Epithelial cell of prostate (primary cell): ENCODE data around the gene ABHD17A.

Experiments
- DNase-seq: peaks from one replicate; pipeline ENCODE4 v3.0.0-alpha.2; 2011; ENCODE audit warnings: low read depth, low spot score
- H3K27ac ChIP-seq: fragments of 450-650 bp; 2 replicates; pipeline ENCODE4 v1.5.1; 2017; ENCODE audit warnings: mild to moderate bottlenecking

ABHD17A gene

DNA sequence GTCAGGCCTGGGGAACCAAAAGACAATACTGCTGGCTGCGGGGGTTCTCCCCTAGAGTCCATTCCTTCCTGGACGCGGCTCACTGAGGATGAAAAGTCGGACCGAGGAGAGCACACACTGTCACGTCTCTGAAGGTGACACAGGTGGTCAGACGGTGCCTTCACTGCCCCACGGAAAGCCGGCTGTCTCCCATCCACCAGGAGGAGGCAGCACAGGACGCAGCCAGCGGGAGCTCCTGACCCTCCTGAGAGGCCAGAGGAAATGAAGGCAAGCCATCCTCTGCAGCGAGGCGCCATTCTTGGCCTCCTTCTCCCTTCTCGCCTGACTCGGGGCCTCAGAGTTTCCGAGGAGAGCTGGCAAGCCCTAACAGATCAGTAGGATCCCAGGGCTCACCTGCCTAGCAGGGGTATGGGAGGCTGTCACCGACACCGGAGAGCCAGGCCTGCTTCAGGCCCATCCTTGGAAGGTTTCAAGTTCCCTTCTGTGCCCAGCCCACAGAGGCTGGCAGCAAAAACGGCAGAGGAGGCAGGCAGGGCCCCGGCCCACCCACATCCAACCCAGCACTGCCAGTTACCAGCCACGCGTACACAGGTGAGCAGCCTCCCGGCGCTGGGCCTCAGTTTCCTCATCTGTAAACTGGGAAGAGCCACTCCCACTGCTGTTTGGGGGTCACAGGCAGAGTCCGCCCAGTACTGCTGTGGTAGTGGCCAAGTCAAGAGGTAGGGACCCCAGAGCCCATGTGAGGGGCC lies 41.5 kb downstream of the ABHD17A start:
- no peak overlapping the region for H3K27ac ChIP-seq
- no peak for DNase-seq

DNA sequence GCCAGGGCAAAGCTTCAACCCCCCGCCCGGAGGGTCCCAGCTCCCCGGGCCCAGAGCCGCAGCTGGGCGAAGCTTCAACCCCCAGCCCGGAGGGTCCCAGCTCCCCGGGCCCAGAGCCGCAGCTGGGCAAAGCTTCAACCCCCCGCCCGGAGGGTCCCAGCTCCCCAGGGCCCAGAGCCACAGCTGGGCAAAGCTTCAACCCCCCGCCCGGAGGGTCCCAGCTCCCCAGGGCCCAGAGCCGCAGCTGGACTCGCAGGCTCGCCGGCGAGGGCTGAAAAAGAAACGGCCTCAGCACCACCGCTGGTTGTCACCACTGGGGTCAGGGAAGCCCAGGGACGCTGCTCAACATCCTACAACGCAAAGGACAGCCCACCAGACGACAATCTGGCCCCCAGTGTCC lies 42.2 kb downstream of the ABHD17A start:
- H3K27ac ChIP-seq = no peak overlapping the region
- no peak for DNase-seq

DNA sequence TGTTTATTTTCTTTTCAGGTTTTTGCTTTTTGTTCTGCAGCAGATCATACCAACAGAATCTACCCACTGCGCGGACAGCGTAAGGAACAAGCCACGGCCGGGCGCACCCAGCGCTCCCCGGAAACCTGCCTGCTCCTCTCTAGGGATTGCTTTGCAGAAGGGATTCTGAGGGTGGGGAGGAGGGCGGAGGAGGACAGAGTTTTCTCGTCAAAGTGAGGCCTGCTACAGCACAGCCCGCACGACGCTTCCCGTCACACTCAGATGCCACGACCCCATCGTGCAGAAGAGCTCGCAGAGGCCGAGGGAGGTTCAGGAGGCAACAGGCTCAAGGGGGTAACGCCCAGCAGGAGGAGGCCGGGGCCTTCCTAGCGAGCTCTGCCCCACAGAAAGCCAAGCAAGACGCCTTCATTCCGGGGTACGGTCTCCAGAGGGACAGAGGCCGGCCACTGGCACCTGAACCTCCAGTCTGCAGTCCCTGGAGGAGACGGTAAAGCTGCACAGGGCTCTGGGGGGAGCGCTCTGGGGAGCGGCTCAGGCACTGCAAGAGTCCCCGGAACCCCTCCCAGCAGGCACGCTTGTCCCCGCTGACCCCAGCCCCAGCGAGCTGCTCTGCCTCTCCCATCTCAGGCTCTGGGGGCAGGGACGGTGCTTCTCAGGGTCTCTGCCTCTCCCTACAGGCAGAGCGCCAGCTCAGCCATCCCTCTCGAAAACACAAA lies 43.9 kb downstream of the ABHD17A start:
- H3K27ac ChIP-seq = no peak overlapping the region
- DNase-seq = no peak

GRCh38 chr19:1840541-1841115 lies 44.7 kb downstream of the ABHD17A start:
- DNase-seq = no peak
- no peak overlapping the region for H3K27ac ChIP-seq

DNA sequence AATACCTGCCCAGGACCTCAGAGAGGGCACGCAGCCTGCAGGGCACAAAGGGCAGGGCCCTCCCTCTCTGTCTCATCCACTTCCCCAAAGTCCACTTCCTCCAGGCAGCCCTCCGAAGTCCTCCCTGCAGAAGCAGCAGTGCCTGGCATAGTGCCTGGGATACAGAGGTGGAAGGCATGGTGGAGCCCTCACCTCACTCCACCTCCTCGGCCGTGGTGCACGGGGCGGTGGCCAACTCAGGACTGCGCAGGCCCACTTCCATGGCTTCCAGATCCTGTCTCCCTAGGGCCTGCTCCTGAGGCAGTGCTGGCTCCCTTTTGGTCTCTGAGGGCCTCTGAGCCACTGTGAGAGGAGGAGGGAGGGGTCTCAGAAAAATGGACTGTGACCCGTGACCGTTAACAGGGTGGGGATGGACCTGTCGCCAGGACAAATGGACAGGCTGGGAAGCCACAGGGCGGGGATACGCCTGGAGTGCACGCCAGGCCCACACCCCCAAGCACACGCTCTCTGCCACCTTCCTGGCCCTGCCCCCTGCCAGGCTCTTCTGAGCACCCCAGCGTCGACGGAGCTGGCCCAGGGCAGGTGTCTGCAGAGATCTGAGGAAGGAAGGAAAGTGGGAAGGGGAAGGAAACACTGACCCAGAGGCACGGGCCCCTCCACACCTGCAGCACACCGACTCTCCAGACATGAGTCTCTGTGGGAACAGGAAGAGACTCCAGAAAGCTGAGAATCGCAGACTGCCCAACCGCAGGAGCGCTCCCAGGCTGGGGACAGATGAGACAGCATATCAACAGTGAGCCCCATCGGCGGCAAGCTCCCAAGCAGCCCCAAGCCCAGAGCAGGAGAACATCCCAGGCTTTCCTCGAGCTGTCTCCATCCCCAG lies 45.4 kb downstream of the ABHD17A start:
- H3K27ac ChIP-seq = no peak overlapping the region
- DNase-seq = no peak

GRCh38 chr19:1837625-1838105 lies 47.6 kb downstream of the ABHD17A start:
- no peak for DNase-seq
- H3K27ac ChIP-seq = no peak overlapping the region

DNA sequence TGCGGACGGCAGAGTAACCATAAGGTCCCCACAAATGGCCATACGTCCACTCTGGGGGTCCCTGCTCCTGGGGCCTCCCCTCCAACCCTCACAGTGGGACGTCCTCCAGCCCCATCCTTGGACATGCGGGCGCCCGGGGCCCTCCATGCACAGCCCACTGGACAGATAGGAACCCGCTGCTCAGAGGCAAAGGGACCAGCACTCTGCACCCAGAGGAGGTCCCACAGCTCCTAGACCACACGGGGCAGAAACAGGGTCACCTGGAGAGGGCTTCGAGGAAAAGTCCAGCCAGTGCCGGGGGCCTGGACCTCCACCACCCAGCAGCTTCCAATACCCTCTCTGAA lies 48.1 kb downstream of the ABHD17A start:
- no peak for DNase-seq
- H3K27ac ChIP-seq = no peak overlapping the region

- no peak overlapping the region for H3K27ac ChIP-seq
- no peak for DNase-seq
These were observed 48.7 kb downstream of the ABHD17A start for GRCh38 chr19:1836458-1837221.

DNA sequence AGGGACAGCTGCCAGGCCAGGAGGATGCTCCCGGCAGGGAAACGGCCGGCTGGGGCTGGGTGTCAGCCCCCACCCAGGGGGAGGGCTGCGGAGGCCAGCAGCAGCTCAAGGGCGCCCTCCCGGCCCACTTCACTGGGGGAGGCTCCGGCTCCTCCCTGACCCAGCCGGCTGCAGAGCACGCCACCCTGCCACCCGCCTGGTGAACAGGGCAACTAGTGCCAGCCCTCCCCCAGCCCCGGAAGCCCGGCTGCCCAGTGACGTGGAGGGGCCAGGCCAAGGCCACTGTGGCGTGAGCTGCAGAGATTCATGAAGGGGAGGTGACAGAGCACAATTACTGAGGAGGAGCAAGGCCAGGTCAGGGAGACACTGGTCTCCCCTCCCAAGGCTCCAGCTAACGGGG lies 51.8 kb downstream of the ABHD17A start:
- no peak for DNase-seq
- no peak overlapping the region for H3K27ac ChIP-seq

GRCh38 chr19:1832046-1832663 lies 53.1 kb downstream of the ABHD17A start:
- no peak overlapping the region for H3K27ac ChIP-seq
- DNase-seq = no peak

GRCh38 chr19:1830978-1831377 lies 54.3 kb downstream of the ABHD17A start:
- no peak for DNase-seq
- no peak overlapping the region for H3K27ac ChIP-seq

DNA sequence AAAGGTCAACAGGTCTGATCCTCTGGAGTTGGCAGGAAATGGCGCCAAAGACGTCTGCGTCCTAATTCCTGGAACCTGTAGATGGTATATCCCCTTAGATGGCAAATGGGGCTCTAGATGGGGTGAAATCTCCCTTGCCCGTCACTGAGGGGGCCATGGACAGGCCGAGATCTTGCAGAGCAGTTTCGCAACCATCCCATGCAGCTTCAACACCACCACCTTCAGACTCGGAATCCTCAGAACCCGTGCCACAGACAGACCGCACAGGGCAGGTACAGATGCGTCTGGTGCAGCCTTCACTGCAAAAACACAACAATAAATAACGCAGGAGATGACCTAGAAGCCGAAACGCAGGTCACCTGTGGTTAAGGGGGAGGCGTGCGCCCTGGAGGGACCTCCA lies 54.7 kb downstream of the ABHD17A start:
- no peak for DNase-seq
- no peak overlapping the region for H3K27ac ChIP-seq

DNA sequence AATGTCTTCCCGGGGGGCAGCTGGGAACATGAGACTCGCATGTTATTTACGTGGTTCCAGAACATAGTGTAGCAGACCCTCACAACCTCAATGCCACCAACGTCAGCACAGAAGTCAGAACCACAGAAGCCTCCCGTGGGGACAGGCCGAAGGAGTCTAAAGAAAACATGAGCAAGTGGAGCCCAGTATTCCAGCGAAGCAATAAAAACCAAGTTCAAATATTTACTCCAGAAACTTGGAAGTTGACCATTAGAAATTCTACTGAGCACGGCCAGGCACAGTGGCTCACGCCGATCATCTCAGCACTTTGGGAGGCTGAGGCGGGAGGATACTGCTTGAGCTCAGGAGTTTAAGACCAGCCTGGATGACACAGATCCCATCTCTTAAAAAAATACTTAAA lies 55.3 kb downstream of the ABHD17A start:
- no peak for DNase-seq
- no peak overlapping the region for H3K27ac ChIP-seq

- DNase-seq = no peak
- no peak overlapping the region for H3K27ac ChIP-seq
These were observed 56.7 kb downstream of the ABHD17A start for GRCh38 chr19:1828279-1829238.

GRCh38 chr19:1827566-1828278 lies 57.6 kb downstream of the ABHD17A start:
- H3K27ac ChIP-seq = no peak overlapping the region
- DNase-seq = no peak
